ENCODE data around the gene TUBD1. TPM values are rescaled to one million over a fixed set of nuclear protein-coding genes. Genes with fewer than 3 reads are reported as not detected.

Gene TUBD1
- total RNA-seq, 1 donor from 2014 or later: 0.64 TPM

- no peak overlapping the region for H3K4me3 ChIP-seq
- no peaks in the 10 kb centered on the region for H3K36me3 ChIP-seq
- intact Hi-C loops (cut with DNase I): no loop called here
- no peaks in the 10 kb centered on the region for H3K27me3 ChIP-seq
- peaks cover 6 to 50% of the 10 kb centered on the region in 2 donors for H3K4me1 ChIP-seq
- H3K27ac ChIP-seq: peak overlapping the region; percentile 76 to 91
- no peak for DNase-seq (ENCODE audit: low spot score in 2 of 2)
- H3K9me3 ChIP-seq: no peaks in the 10 kb centered on the region
- TF ChIP-seq, protein P1, sequence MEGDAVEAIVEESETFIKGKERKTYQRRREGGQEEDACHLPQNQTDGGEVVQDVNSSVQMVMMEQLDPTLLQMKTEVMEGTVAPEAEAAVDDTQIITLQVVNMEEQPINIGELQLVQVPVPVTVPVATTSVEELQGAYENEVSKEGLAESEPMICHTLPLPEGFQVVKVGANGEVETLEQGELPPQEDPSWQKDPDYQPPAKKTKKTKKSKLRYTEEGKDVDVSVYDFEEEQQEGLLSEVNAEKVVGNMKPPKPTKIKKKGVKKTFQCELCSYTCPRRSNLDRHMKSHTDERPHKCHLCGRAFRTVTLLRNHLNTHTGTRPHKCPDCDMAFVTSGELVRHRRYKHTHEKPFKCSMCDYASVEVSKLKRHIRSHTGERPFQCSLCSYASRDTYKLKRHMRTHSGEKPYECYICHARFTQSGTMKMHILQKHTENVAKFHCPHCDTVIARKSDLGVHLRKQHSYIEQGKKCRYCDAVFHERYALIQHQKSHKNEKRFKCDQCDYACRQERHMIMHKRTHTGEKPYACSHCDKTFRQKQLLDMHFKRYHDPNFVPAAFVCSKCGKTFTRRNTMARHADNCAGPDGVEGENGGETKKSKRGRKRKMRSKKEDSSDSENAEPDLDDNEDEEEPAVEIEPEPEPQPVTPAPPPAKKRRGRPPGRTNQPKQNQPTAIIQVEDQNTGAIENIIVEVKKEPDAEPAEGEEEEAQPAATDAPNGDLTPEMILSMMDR (IDR thresholded peaks at IDR 0.05): no peak
Measured at GRCh38 chr17:59828478-59828760, 64.3 kb downstream of the TUBD1 start.

GRCh38 chr17:59827721-59828477, 64.8 kb downstream of the TUBD1 start:
- no peak for DNase-seq (ENCODE audit: low spot score in 2 of 2)
- Histone ChIP-seq H3K4me1 (peaks cover 6 to 47% of the 10 kb centered on the region in 2 donors), H3K9me3 (no peaks in the 10 kb centered on the region), H3K4me3 (no peak overlapping the region), H3K27ac (peak overlapping the region; percentile 76 to 91), H3K27me3 (no peaks in the 10 kb centered on the region), H3K36me3 (no peaks in the 10 kb centered on the region)
- intact Hi-C loops (cut with DNase I): no loop called here
- TF ChIP-seq, protein P1 (IDR thresholded peaks at IDR 0.05): no peak

DNA sequence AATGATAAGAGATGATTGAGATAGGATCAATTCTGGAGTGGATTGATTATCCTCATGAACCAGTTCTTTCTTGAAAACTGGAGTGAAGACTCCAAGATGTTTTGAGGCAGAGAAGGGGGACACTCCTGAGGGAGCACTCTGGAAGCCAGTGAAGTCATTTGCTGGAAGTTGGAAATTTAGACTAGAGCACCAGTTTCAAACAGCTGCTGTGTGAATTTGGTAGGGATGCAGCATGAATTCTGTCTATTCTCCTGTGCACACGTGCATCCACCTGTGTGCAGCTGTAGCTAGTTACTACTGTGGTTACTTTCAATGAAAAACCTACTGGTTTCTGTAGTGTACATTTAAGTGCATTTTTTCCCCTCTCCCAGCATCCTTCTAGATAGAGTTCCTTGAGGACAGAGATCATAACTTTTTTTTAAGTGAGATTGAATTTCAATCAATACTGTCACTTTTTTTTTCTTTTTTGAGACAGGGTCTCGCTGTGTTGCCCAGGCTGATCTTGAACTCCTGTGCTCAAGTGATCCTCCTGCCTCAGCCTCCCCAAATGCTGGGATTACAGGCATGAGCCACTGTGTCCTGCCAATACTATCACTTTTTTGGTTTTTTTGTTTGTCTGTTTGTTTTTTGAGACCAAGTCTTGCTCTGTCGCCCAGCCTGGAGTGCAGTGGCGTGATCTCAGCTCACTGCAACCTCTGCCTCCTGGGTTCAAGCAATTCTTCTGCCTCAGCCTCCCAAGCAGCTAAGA, 65.9 kb downstream of the TUBD1 start:
- H3K4me1 ChIP-seq: peaks cover 6 to 41% of the 10 kb centered on the region in 2 donors
- H3K27me3 ChIP-seq: no peaks in the 10 kb centered on the region
- H3K4me3 ChIP-seq: no peak overlapping the region
- intact Hi-C loops (cut with DNase I): no loop called here
- peak overlapping the region; percentile 76 to 78 for H3K27ac ChIP-seq
- TF ChIP-seq, protein P1 (IDR thresholded peaks at IDR 0.05): no peak
- H3K36me3 ChIP-seq: no peaks in the 10 kb centered on the region
- no peak for DNase-seq (ENCODE audit: low spot score in 2 of 2)
- no peaks in the 10 kb centered on the region for H3K9me3 ChIP-seq

DNA sequence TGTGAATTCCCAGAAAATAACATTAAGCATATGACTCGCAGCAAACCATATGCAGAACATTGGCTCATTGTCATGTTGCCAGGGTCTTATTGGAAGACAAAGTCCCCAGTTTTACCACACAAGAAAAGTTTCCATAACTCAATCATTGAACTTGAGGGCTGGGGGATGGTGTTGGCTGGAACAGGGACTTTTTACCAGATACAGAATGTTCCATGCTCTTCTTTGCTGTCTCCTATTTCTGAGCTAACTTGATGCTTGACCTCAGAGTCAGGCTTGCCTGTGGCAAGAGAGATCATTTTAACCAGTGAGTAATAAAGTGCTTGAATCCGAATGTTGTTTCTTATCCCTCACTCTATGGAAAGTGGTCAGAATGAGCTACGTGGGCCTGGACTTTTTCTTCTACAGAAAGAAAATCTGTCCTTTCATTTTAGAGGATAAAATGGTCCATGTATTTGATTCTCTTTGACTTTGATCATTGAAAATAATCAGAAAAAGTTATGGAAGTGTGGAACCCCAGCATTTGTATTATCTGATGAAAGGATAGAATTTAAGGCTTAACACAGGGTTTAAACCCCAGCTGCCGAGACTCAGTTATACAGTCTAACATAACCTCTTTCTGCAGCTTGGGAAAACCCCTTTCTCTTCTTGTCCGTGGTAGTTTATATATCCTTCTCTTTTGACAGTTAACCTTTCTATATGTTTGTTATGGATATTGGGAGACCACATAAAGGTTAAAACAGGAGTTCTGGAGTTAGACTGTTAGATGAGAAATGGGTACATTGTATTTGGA, 67.0 kb downstream of the TUBD1 start:
- TF ChIP-seq, protein P1 (IDR thresholded peaks at IDR 0.05): no peak
- H3K4me1 ChIP-seq: peaks cover 6 to 34% of the 10 kb centered on the region in 2 donors
- intact Hi-C loops (cut with DNase I): no loop called here
- H3K9me3 ChIP-seq: no peaks in the 10 kb centered on the region
- peaks cover 0 to 4% of the 10 kb centered on the region in 2 donors for H3K36me3 ChIP-seq
- no peak for DNase-seq (ENCODE audit: low spot score in 2 of 2)
- no peak overlapping the region for H3K4me3 ChIP-seq
- peak overlapping the region; percentile 76 to 78 for H3K27ac ChIP-seq
- no peaks in the 10 kb centered on the region for H3K27me3 ChIP-seq

GRCh38 chr17:59815965-59816364, 76.8 kb downstream of the TUBD1 start:
- H3K4me3 ChIP-seq: no peak overlapping the region
- no peaks in the 10 kb centered on the region for H3K9me3 ChIP-seq
- H3K36me3 ChIP-seq: peaks cover 0 to 21% of the 10 kb centered on the region in 2 donors
- H3K4me1 ChIP-seq: no peaks in the 10 kb centered on the region
- intact Hi-C loops (cut with DNase I): no loop called here
- no peaks in the 10 kb centered on the region for H3K27me3 ChIP-seq
- no peak overlapping the region for H3K27ac ChIP-seq
- TF ChIP-seq, protein P1 (IDR thresholded peaks at IDR 0.05): no peak
- no peak for DNase-seq (ENCODE audit: low spot score in 2 of 2)
